ENCODE data around the gene BICD2. TPM values are rescaled to one million over a fixed set of nuclear protein-coding genes. Genes with fewer than 3 reads are reported as not detected.

The BICD2 gene
- total and polyA plus RNA-seq, 4 donors = 2.5 to 16.0 (median 11.2) TPM

DNA sequence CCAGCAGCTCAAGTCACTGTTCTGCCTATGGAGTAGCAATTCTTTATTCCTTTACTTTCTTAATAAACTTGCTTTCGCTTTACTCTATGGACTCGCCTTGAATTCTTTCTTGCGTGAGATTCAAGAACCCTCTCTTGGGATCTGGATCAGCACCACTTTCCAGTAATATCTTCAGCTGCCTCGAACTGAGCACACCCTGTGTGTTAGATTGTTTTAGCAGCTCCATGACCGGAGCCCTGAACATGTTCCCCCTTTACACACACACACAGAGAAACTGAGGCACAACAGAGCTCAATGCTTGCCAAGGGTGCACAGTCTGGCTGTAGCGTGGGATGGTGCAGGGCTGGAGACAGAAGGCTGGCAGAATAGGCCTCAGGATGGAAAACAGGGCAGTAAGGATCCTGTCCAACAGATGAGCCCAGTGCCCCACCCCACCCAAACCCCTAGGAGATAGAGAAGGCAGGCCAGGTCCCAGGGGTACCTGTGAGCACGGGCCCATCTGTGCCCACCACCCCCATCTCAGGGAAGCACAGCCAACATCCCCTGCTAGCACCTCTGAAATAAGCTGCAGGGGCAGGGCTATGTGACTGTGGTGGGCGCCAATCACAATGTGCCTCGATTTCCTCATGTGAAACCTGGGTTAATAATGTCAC is 27.9 kb downstream of the BICD2 start:
- no peaks in the 10 kb centered on the region for H3K27me3 ChIP-seq (ENCODE audit: control insufficient read depth in 4 of 4, insufficient read depth in 4 of 4, low read length in 3 of 4)
- H3K36me3 ChIP-seq (ENCODE audit: control insufficient read depth in 4 of 4, insufficient read depth in 3 of 4, low read depth in 1 of 4, low read length in 3 of 4) = no peaks in the 10 kb centered on the region
- 96% methylated on average over 9 of the region's 9 CpGs for WGBS
- H3K4me1 ChIP-seq (ENCODE audit: control insufficient read depth in 4 of 4, insufficient read depth in 4 of 4, low read length in 3 of 4) = peaks cover 0 to 8% (median 1%) of the 10 kb centered on the region in 4 donors
- H3K9me3 ChIP-seq (ENCODE audit: control insufficient read depth in 4 of 4, low read length in 3 of 4) = no peaks in the 10 kb centered on the region
- H3K27ac ChIP-seq (ENCODE audit: low read depth in 1 of 2, low read length in 2 of 2) = no peak overlapping the region
- H3K9ac ChIP-seq (ENCODE audit: low read depth in 1 of 2, low read length in 2 of 2) = no peak overlapping the region
- TF ChIP-seq MAX (IDR thresholded peaks at IDR 0.05) (no peak), FOXA2 (IDR thresholded peaks at IDR 0.05) (no peak), NR2F2 (IDR thresholded peaks at IDR 0.05) (no peak), EGR1 (IDR thresholded peaks at IDR 0.05; ENCODE audit: low read depth in 2 of 2) (no peak), GABPA (IDR thresholded peaks at IDR 0.05 in 1 of 2, conservative IDR thresholded peaks at IDR 0.05 in 1 of 2) (no peak)
- DNase-seq (ENCODE audit: low spot score) = no peak
- H3K4me3 ChIP-seq (ENCODE audit: low read depth in 1 of 3, low read length in 3 of 3) = no peak overlapping the region

DNA sequence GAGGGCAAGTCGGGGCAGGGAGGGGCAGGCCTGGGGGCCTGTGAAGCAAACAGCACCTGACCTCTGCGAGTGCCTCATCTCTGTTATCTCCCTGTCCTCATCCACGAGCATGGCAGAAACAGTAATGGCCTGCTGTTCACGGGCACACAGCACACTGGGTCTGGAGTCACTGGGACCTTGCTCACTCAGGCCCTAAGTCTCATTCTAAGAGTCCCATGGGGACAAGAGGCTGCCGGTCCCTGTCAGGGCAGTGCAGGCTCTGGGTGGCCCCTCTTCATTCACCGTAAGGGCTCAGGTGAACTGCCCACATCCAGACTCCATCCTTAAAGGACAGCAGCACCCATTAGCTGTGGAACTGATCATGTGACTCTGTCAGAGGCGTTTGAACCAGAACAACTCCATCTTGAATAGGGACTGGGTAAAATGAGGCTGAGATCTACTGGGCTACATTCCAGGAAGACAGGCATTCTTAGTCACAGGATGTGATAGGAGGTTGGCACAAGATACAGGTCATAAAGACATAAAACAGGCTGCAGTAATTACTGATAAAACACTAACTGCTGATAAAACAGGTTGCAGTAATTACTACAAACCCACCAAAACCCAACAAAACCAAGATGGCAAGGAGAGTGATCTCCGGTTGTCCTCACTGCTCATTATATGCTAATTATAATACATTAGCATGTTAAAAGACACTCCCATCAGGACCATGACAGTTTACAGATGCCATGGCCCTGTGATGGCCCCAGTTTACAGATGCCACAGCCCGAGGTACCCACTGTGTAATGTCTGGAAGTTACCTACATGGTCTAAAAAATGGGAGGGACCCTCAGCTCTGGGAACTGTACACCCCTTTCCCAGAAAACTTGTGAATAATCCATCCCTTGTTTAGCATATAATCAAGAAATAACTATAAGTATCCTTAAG is 28.7 kb downstream of the BICD2 start:
- 70% methylated on average over 9 of the region's 9 CpGs for WGBS
- Histone ChIP-seq H3K9ac (ENCODE audit: low read depth in 1 of 2, low read length in 2 of 2) (no peak overlapping the region), H3K4me1 (ENCODE audit: control insufficient read depth in 4 of 4, insufficient read depth in 4 of 4, low read length in 3 of 4) (peaks cover 0 to 5% (median 2%) of the 10 kb centered on the region in 4 donors), H3K4me3 (ENCODE audit: low read depth in 1 of 3, low read length in 3 of 3) (no peak overlapping the region), H3K27me3 (ENCODE audit: control insufficient read depth in 4 of 4, insufficient read depth in 4 of 4, low read length in 3 of 4) (no peaks in the 10 kb centered on the region), H3K36me3 (ENCODE audit: control insufficient read depth in 4 of 4, insufficient read depth in 3 of 4, low read depth in 1 of 4, low read length in 3 of 4) (no peaks in the 10 kb centered on the region), H3K27ac (ENCODE audit: low read depth in 1 of 2, low read length in 2 of 2) (no peak overlapping the region), H3K9me3 (ENCODE audit: control insufficient read depth in 4 of 4, low read length in 3 of 4) (no peaks in the 10 kb centered on the region)
- TF ChIP-seq YY1 (IDR thresholded peaks at IDR 0.05) (no peak), TAF1 (conservative IDR thresholded peaks at IDR 0.05) (no peak), ATF3 (IDR thresholded peaks at IDR 0.05) (no peak), GABPA (IDR thresholded peaks at IDR 0.05 in 1 of 2, conservative IDR thresholded peaks at IDR 0.05 in 1 of 2) (no peak), SP1 (IDR thresholded peaks at IDR 0.05) (no peak), RXRA (IDR thresholded peaks at IDR 0.05) (no peak), MAX (IDR thresholded peaks at IDR 0.05) (no peak), JUND (IDR thresholded peaks at IDR 0.05) (no peak)
- TF ChIP-seq, protein P1, sequence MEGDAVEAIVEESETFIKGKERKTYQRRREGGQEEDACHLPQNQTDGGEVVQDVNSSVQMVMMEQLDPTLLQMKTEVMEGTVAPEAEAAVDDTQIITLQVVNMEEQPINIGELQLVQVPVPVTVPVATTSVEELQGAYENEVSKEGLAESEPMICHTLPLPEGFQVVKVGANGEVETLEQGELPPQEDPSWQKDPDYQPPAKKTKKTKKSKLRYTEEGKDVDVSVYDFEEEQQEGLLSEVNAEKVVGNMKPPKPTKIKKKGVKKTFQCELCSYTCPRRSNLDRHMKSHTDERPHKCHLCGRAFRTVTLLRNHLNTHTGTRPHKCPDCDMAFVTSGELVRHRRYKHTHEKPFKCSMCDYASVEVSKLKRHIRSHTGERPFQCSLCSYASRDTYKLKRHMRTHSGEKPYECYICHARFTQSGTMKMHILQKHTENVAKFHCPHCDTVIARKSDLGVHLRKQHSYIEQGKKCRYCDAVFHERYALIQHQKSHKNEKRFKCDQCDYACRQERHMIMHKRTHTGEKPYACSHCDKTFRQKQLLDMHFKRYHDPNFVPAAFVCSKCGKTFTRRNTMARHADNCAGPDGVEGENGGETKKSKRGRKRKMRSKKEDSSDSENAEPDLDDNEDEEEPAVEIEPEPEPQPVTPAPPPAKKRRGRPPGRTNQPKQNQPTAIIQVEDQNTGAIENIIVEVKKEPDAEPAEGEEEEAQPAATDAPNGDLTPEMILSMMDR (IDR thresholded peaks at IDR 0.05; ENCODE audit: low read depth, low read length, missing input control) = no peak
- DNase-seq (ENCODE audit: low spot score) = no peak
